Measurements from ENCODE around the gene GRM4.

GRM4 gene

GRCh38 chr6:34114695-34115402, 31.0 kb downstream of the GRM4 start:
- TF ChIP-seq, protein P1, sequence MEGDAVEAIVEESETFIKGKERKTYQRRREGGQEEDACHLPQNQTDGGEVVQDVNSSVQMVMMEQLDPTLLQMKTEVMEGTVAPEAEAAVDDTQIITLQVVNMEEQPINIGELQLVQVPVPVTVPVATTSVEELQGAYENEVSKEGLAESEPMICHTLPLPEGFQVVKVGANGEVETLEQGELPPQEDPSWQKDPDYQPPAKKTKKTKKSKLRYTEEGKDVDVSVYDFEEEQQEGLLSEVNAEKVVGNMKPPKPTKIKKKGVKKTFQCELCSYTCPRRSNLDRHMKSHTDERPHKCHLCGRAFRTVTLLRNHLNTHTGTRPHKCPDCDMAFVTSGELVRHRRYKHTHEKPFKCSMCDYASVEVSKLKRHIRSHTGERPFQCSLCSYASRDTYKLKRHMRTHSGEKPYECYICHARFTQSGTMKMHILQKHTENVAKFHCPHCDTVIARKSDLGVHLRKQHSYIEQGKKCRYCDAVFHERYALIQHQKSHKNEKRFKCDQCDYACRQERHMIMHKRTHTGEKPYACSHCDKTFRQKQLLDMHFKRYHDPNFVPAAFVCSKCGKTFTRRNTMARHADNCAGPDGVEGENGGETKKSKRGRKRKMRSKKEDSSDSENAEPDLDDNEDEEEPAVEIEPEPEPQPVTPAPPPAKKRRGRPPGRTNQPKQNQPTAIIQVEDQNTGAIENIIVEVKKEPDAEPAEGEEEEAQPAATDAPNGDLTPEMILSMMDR (IDR thresholded peaks at IDR 0.05; ENCODE audit: low read length, missing control alignments): no peak
- H3K4me3 ChIP-seq (replicated peaks; ENCODE audit: low read depth, low read length): no peak overlapping the region
- no peak for DNase-seq (ENCODE audit: low read depth)

DNA sequence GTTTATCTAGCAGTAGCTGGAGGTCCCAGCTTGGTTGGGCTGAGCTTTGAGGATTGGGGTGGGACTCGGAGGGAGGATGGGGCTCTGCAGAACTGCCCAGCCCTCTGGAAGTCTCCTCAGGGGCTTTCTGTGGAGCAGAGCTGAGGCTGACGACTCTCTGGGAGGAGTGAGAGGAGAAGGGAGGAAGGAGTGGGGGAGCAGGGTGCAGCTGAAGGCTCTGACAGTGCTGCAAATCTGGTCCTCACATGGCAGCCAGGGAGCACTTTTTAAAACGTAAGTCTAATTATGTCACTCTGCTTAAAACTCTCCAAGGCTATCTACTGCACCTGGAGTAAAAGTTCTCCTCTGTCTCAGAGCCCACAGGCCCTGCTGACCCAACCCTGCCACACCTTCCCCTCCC, 32.4 kb downstream of the GRM4 start:
- no peak for DNase-seq (ENCODE audit: low read depth)
- H3K4me3 ChIP-seq (replicated peaks; ENCODE audit: low read depth, low read length): no peak overlapping the region
- TF ChIP-seq, protein P1 (IDR thresholded peaks at IDR 0.05; ENCODE audit: low read length, missing control alignments): no peak

DNA sequence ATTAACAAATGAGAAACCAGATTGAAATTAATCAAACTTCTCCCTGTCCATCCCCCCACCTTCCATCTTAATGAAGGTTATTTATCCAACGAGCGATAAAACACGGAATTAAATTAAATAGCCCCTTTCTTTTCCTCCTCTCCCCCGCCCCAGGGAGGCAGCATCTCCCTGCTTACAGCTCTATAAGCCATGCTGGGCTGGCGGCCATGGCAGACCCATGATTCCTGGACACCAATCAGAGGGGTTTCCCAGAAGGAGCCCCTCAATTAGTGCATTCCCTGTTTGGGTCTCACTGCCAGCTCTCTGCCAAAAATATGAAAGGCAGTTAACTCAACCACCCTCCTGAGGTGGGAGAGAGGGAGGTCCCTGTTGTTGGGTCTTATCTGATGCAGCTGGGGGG, 33.8 kb downstream of the GRM4 start:
- TF ChIP-seq, protein P1 (IDR thresholded peaks at IDR 0.05; ENCODE audit: low read length, missing control alignments): no peak
- no peak overlapping the region for H3K4me3 ChIP-seq (replicated peaks; ENCODE audit: low read depth, low read length)
- DNase-seq (ENCODE audit: low read depth): no peak

DNA sequence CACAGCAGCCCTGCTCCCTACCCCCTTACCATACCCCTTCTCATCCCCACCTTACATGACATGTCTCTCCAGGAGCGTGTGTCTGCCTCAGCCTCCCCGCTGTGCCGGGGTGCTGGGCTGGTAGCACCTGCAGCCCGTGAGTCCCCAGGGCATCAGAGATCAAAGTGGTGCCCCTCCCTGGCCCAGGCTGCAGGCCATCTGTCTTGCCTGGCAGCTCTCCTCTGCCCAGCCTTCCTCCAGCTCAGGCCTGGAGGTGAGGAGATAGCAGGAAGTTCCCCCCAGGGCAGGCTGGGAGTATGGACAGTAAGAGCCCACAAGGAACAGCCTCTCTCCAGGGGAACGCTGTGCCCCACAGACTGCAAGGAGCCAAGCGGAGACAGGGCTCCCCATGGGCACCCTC, 35.3 kb downstream of the GRM4 start:
- DNase-seq (ENCODE audit: low read depth): no peak
- TF ChIP-seq, protein P1 (IDR thresholded peaks at IDR 0.05; ENCODE audit: low read length, missing control alignments): no peak
- no peak overlapping the region for H3K4me3 ChIP-seq (replicated peaks; ENCODE audit: low read depth, low read length)

- no peak for DNase-seq (ENCODE audit: low read depth)
- H3K4me3 ChIP-seq (replicated peaks; ENCODE audit: low read depth, low read length): no peak overlapping the region
- TF ChIP-seq, protein P1 (IDR thresholded peaks at IDR 0.05; ENCODE audit: low read length, missing control alignments): no peak
These were observed 37.7 kb downstream of the GRM4 start for GRCh38 chr6:34108176-34108575.

DNA sequence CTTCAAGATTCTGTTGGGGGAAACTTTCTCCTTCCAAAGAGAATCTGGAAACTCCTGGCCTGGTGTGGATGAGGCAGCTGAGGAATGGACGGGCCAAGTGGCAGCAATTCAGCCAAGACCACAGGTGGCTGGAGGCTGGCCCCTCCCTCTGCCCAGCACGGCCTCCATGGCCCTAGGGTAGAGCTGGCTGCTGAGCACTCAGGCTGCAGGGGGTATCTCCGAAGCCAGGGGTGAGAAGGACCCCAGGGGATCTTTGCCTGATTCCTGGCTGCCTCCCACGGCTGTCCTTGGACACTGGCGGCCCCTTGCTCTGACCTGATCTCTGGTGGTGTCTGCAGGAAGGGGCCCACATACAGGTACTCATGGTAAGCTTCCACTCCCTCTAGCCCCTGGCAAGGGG, 39.0 kb downstream of the GRM4 start:
- TF ChIP-seq, protein P1 (IDR thresholded peaks at IDR 0.05; ENCODE audit: low read length, missing control alignments): no peak
- H3K4me3 ChIP-seq (replicated peaks; ENCODE audit: low read depth, low read length): no peak overlapping the region
- no peak for DNase-seq (ENCODE audit: low read depth)

GRCh38 chr6:34106421-34106820, 39.5 kb downstream of the GRM4 start:
- no peak overlapping the region for H3K4me3 ChIP-seq (replicated peaks; ENCODE audit: low read depth, low read length)
- no peak for DNase-seq (ENCODE audit: low read depth)
- TF ChIP-seq, protein P1 (IDR thresholded peaks at IDR 0.05; ENCODE audit: low read length, missing control alignments): no peak
